Measurements from ENCODE around the gene ID4. TPM values are rescaled to one million over a fixed set of nuclear protein-coding genes. Genes with fewer than 3 reads are reported as not detected.

Gene ID4
- total and polyA plus RNA-seq, 9 donors: 9.9 to 169 (median 49.2) TPM

DNA sequence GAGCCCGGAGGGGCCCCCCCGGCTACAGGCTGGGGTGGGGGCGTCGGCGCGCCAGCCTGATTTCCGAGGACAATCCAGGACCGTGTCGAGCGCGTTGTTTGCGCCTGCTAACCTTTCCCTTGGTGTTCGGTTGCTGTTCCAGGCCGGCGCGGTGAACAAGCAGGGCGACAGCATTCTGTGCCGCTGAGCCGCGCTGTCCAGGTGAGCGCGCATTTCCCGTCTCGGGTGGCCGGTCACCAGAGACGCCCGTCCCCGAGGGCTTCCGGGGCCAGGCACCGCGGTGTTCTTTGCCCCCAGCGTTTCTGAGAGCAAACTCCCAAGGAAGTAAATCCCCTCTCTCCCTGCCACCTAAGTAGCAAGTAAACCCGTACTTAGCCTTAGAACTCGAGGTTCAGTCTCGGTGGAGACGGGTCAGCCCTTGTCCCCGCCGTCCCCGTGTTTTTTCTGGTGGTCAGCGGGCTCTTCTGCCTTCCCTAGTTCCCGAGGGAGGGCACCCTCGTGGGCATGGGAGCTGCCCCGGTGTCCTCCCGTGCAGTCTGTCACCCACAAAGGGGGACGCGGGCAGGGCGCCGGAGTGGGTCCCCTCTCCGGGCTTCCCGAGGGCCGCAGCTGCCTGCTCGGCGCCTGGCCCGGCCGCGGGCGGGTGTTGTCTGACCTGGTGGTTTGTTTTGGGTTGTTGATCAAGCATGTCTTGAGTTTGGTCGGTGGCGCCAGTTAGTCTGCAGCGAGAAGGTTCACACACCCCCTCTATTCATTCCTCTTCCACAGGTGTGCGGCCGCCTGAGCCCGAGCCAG, 1.5 kb downstream of the ID4 start:
- intact Hi-C loops (cut with DNase I): loop anchor here in 1 of 4 donors (5.0 kb wide), 1 partner anchor 36 kb away; no protein-coding TSS in a partner anchor
- no peaks in the 10 kb centered on the region for H3K36me3 ChIP-seq
- H3K4me1 ChIP-seq (ENCODE audit: insufficient read depth): no peaks in the 10 kb centered on the region
- peak overlapping the region; percentile 65 to 88 for H3K27ac ChIP-seq
- no peaks in the 10 kb centered on the region for H3K27me3 ChIP-seq
- H3K9me3 ChIP-seq: no peaks in the 10 kb centered on the region
- WGBS, 3 donors: 0 to 1% (median 0%) methylated on average over 49 to 63 of the region's 63 CpGs
- peak overlapping the region; percentile 91 for H3K4me3 ChIP-seq
- DNase-seq: peak in 4 of 5 donors; percentile 28 to 57 (median 38)
- no peak for TF ChIP-seq EP300 (IDR thresholded peaks at IDR 0.05)
- no peak for TF ChIP-seq POLR2A (IDR thresholded peaks at IDR 0.05)
- TF ChIP-seq CTCF (IDR thresholded peaks at IDR 0.05): no peak

DNA sequence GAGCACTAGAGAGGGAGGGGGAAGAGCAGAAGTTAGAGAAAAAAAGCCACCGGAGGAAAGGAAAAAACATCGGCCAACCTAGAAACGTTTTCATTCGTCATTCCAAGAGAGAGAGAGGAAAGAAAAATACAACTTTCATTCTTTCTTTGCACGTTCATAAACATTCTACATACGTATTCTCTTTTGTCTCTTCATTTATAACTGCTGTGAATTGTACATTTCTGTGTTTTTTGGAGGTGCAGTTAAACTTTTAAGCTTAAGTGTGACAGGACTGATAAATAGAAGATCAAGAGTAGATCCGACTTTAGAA, 2.0 kb downstream of the ID4 start:
- no peaks in the 10 kb centered on the region for H3K9me3 ChIP-seq
- H3K36me3 ChIP-seq: no peaks in the 10 kb centered on the region
- intact Hi-C loops (cut with DNase I): loop anchor here in 1 of 4 donors (5.0 kb wide), 1 partner anchor 37 kb away; no protein-coding TSS in a partner anchor
- H3K27ac ChIP-seq: no peak overlapping the region
- WGBS, 3 donors: 3 to 5% (median 4%) methylated on average over 7 of the region's 7 CpGs
- no peaks in the 10 kb centered on the region for H3K27me3 ChIP-seq
- H3K4me1 ChIP-seq (ENCODE audit: insufficient read depth): no peaks in the 10 kb centered on the region
- no peak for TF ChIP-seq POLR2A (IDR thresholded peaks at IDR 0.05)
- TF ChIP-seq CTCF (IDR thresholded peaks at IDR 0.05): no peak
- TF ChIP-seq EP300 (IDR thresholded peaks at IDR 0.05): no peak
- DNase-seq: no peak
- peak overlapping the region; percentile 91 for H3K4me3 ChIP-seq

DNA sequence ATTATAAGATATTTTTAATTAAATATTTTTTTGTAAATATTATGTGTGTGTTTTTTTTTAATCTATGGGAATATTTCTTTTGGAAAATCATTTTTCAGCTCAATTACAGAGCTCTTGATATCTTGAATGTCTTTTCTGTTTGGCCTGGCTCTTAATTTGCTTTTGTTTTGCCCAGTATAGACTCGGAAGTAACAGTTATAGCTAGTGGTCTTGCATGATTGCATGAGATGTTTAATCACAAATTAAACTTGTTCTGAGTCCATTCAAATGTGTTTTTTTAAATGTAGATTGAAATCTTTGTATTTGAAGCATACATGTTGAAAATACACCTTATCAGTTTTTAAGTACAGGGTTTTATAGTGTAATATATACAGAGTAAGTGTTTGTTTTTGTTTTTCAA, 2.6 kb downstream of the ID4 start:
- intact Hi-C loops (cut with DNase I): loop anchor here in 1 of 4 donors (5.0 kb wide), 1 partner anchor 37 kb away; no protein-coding TSS in a partner anchor
- Histone ChIP-seq H3K4me1 (ENCODE audit: insufficient read depth) (no peaks in the 10 kb centered on the region), H3K27me3 (no peaks in the 10 kb centered on the region), H3K27ac (no peak overlapping the region), H3K36me3 (no peaks in the 10 kb centered on the region), H3K9me3 (no peaks in the 10 kb centered on the region), H3K4me3 (peak overlapping the region; percentile 91)
- DNase-seq: no peak
- TF ChIP-seq CTCF (IDR thresholded peaks at IDR 0.05) (no peak), POLR2A (IDR thresholded peaks at IDR 0.05) (no peak), EP300 (IDR thresholded peaks at IDR 0.05) (no peak)
- 18 to 34% (median 26%) methylated on average over 1 of the region's 1 CpG for WGBS, 3 donors

DNA sequence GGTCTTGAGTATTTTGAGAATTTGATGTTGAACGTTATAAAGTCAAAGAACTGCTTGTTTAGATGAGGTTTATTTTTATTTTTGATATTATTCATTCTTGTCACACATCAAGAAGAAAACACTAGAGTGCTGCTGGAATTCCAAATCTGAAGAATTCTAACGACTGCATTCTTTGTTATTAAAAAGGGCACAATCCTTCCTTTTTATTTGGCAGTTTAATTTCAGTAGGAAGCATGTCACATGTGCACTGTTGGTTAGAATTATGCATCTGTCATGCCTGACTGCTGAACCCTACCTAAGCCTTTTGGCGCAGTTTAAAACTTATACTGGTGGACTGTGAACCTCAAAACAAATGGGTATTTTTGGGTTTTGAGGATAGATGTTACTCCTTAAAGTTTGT, 4.0 kb downstream of the ID4 start:
- Histone ChIP-seq H3K4me3 (no peak overlapping the region), H3K36me3 (no peaks in the 10 kb centered on the region), H3K4me1 (ENCODE audit: insufficient read depth) (no peaks in the 10 kb centered on the region), H3K27me3 (no peaks in the 10 kb centered on the region), H3K9me3 (no peaks in the 10 kb centered on the region), H3K27ac (no peak overlapping the region)
- DNase-seq: no peak
- no peak for TF ChIP-seq CTCF (IDR thresholded peaks at IDR 0.05)
- intact Hi-C loops (cut with DNase I): no loop called here
- 32 to 49% (median 39%) methylated on average over 3 of the region's 3 CpGs for WGBS, 3 donors

All from ovary (tissue), 9 donors.